HepG2 (cell line): ENCODE measurements around the gene BLVRB. TPM values are rescaled to one million over a fixed set of nuclear protein-coding genes. Genes with fewer than 3 reads are reported as not detected.

Experiments
- ATAC-seq: fragments of 200-7000 bp; cut with Tn5 transposase; 3 replicates; pipeline ENCODE4 v1.9.1; 2020; ENCODE audit warnings: mild to moderate bottlenecking, moderate library complexity
- BruUV-seq: library from RNA; stranded (reverse); fragments of 400-500 nt; replicated peaks from 2 replicates; lab custom pipeline; 2021; lab: Mats Ljungman, UMichigan
- CTCF ChIA-PET: fragments of 300-600 bp; formaldehyde crosslinking; extraction: SDS; loops from one replicate; lab custom pipeline; 2021; ENCODE audit warnings: low total read pairs, inconsistent platforms, low intra/inter-chr PET ratio; lab: Yijun Ruan, JAX
- POLR2A ChIA-PET: fragments of 350-600 bp; sonication (Branson Sonifier 250); formaldehyde crosslinking; loops from one replicate; lab custom pipeline; 2020; ENCODE audit warnings: antibody characterized with exemption, inconsistent platforms; lab: Yijun Ruan, JAX
- DNase-seq: peaks from one replicate; pipeline ENCODE4 v3.0.0-alpha.2; 2015; ENCODE audit warnings: low spot score
- FAIRE-seq: peaks from 3 replicates; lab custom pipeline; 2011; peaks lifted over from hg19 to GRCh38; lab: Jason Lieb, UNC
- H2AFZ ChIP-seq: one replicate; pipeline ENCODE4 v1.6.1; 2011; ENCODE audit warnings: low read length, inconsistent platforms
- H3K27ac ChIP-seq: fragments of 300-600 bp; 3 replicates; pipeline ENCODE4 v1.8.0; 2011; ENCODE audit warnings: mixed run types, mild to moderate bottlenecking, mixed read lengths, low read length, inconsistent platforms; ENCODE audit not compliant: insufficient read depth; ENCODE audit errors: extremely low read length
- H3K27me3 ChIP-seq, 2 experiments: fragments of 200-600 bp in 1 of 2; 2 replicates in 1 of 2; 3 replicates in 1 of 2; pipeline versions ENCODE4 v1.6.0 to v1.8.0; 2011; ENCODE audit warnings: low read length in 2 of 2, mild to moderate bottlenecking in 2 of 2, moderate library complexity in 2 of 2, inconsistent platforms in 1 of 2; ENCODE audit not compliant: insufficient read depth in 2 of 2, control insufficient read depth in 1 of 2
- H3K36me3 ChIP-seq, 2 experiments: fragments of 200-600 bp in 1 of 2; replicated peaks in 1 of 2; 2 replicates in 1 of 2; 3 replicates in 1 of 2; pipeline versions ENCODE4 v1.5.1 to v1.8.0; 2011; ENCODE audit warnings: low read length in 2 of 2, inconsistent platforms in 1 of 2; ENCODE audit not compliant: insufficient read depth in 2 of 2, control insufficient read depth in 1 of 2
- H3K4me1 ChIP-seq: 2 replicates; pipeline ENCODE4 v1.5.1; 2012; ENCODE audit warnings: low read length, inconsistent platforms; ENCODE audit not compliant: insufficient read depth
- H3K4me2 ChIP-seq: 2 replicates; pipeline ENCODE4 v1.6.0; 2011; ENCODE audit warnings: low read depth, low read length, inconsistent platforms
- H3K4me3 ChIP-seq, 3 experiments: fragments of 200-600 bp in 1 of 3; sonication (generic), shearing (Covaris generic) in 1 of 3; replicated peaks in 1 of 3; 2 replicates each; pipeline ENCODE4 v1.5.1; 2011 to 2016; ENCODE audit warnings: low read length in 3 of 3, inconsistent platforms in 2 of 3, low read depth in 2 of 3, mild to moderate bottlenecking in 2 of 3, control low read depth in 1 of 3, mixed read lengths in 1 of 3; ENCODE audit not compliant: insufficient read depth in 1 of 3
- H3K79me2 ChIP-seq: one replicate; pipeline ENCODE4 v1.6.1; 2011; ENCODE audit warnings: low read length, inconsistent platforms; ENCODE audit not compliant: insufficient read depth
- H3K9ac ChIP-seq: 2 replicates; pipeline ENCODE4 v1.6.0; 2011; ENCODE audit warnings: mild to moderate bottlenecking, low read depth, low read length, inconsistent platforms; ENCODE audit not compliant: insufficient read depth
- H3K9me3 ChIP-seq: 2 replicates; pipeline ENCODE4 v1.5.1; 2012; ENCODE audit warnings: mild to moderate bottlenecking, low read length
- H4K20me1 ChIP-seq: 2 replicates; pipeline ENCODE4 v1.6.0; 2011; ENCODE audit warnings: inconsistent platforms, mild to moderate bottlenecking, low read length, moderate library complexity; ENCODE audit not compliant: insufficient read depth
- ASH2L ChIP-seq: fragments of 300-600, 200-600 bp; sonication (generic); IDR thresholded peaks from 2 replicates; pipeline ENCODE4 v1.7.0; 2017; ENCODE audit warnings: low read depth, mild to moderate bottlenecking, moderate library complexity, mixed read lengths, low read length; ENCODE audit not compliant: insufficient read length
- CBFB ChIP-seq: sonication (generic); formaldehyde crosslinking; IDR thresholded peaks from 2 replicates; pipeline ENCODE4 v1.4.0; 2020; ENCODE audit warnings: missing genetic modification reagents
- CHD4 ChIP-seq: fragments of 200-600 bp; sonication (generic); IDR thresholded peaks from 2 replicates; pipeline ENCODE4 v1.7.0; 2017; ENCODE audit warnings: mild to moderate bottlenecking, low read length, borderline replicate concordance
- HDAC1 ChIP-seq: sonication (generic); formaldehyde crosslinking; IDR thresholded peaks from 2 replicates; pipeline ENCODE4 v1.5.1; 2020; ENCODE audit warnings: mild to moderate bottlenecking, missing genetic modification reagents
- NR2C2 ChIP-seq: sonication (generic); formaldehyde crosslinking; IDR thresholded peaks from 2 replicates; pipeline ENCODE4 v1.4.0; 2020; ENCODE audit warnings: missing genetic modification reagents, mild to moderate bottlenecking, moderate library complexity, borderline replicate concordance
- STAG1 ChIP-seq: sonication (generic); formaldehyde crosslinking; IDR thresholded peaks from 2 replicates; pipeline ENCODE4 v1.4.0; 2020; ENCODE audit warnings: missing genetic modification reagents
- ZNF12 ChIP-seq: sonication (generic); formaldehyde crosslinking; IDR thresholded peaks from 2 replicates; pipeline ENCODE4 v1.5.0; 2020; ENCODE audit warnings: missing genetic modification reagents
- ZNF850 ChIP-seq: sonication (generic); formaldehyde crosslinking; conservative IDR thresholded peaks from 2 replicates; pipeline ENCODE4 v1.9.0; 2021; ENCODE audit warnings: mild to moderate bottlenecking, missing genetic modification reagents
- ZNF879 ChIP-seq: sonication (generic); formaldehyde crosslinking; IDR thresholded peaks from 2 replicates; pipeline ENCODE4 v1.8.1; 2023; ENCODE audit warnings: missing genetic modification reagents
- WGBS: methylation state at CpG from one replicate; pipeline ENCODE4 v1.1.6; 2017; ENCODE audit warnings: low lambda C conversion rate; 5-methylcytosine and 5-hydroxymethylcytosine counted together
- in situ Hi-C: cut with HindIII; loops from 2 replicates; pipeline ENCODE4 v1.10.0; 2017; ENCODE audit warnings: low pct_unique_long_range_greater_than_20kb; ENCODE audit not compliant: extremely low pct_ligation_motif_present
- intact Hi-C: fragments of 100-400 bp; cut with micrococcal nuclease; formaldehyde crosslinking; loops from one replicate; pipeline ENCODE4 v1.10.0; 2022; ENCODE audit not compliant: unreplicated experiment
- polyA plus RNA-seq, 8 experiments: library from polyadenylated mRNA; depleted of rRNA in 3 of 8; stranded (reverse) in 7 of 8; unstranded in 1 of 8; fragments of >200 nt; fragmentation: Illumina TruSeq in 4 of 8; extraction: Trizol in 4 of 8; gene quantifications; 2 replicates each; pipeline versions ENCODE4 v1.2.1 to v1.2.3, GENCODE V29; 2011 to 2016; ENCODE audit warnings: low read depth in 4 of 8, missing spikeins in 1 of 8, mixed read lengths in 1 of 8; ENCODE audit not compliant: insufficient read depth in 1 of 8
- total RNA-seq, 5 experiments: library from RNA; depleted of rRNA; stranded (reverse); fragments of >200 nt; fragmentation: Illumina TruSeq; extraction: Trizol; gene quantifications; 2 replicates each; pipeline ENCODE4 v1.2.3, GENCODE V29; 2016; ENCODE audit warnings: low read depth in 1 of 5
- TF ChIP-seq, protein P1 (sequence below): sonication (generic); formaldehyde crosslinking; IDR thresholded peaks from 2 replicates; pipeline ENCODE4 v1.5.0; 2020; ENCODE audit warnings: mild to moderate bottlenecking, missing genetic modification reagents, moderate library complexity

The BLVRB gene
- total and polyA plus RNA-seq, 2 of the 13 experiments (the other 11 are each of a cell fraction or from before 2014, with no cell fraction given): 25.9 to 51.4 TPM

DNA sequence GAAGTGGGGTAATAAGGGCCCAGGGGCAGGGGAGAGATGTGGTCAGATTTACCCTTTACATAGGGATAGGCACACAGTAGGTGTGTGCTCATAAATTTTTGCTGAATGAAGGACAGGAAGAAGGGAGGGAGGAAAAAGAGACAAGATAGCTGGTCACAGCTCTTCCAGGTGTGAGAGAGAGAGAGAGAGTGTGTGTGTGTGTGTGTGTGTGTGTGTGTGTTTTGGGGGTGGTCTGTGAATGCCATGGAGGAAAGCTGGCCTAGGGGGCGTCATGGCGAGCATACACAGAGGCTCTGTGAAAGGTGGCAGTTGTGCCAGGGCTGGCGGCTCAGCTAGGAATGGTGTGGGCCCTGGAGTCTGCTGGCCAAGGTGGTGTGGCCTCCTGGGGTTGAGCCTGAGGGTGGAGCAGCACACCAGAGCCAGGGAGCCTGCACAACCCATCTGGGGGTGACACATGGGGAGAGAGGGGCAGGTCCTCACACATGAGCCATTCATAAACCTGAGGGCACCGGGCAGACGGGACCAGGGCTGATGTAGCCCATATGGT is 46.4 kb downstream of the BLVRB start:
- no peak overlapping the region for H2AFZ ChIP-seq
- no peak for DNase-seq
- TF ChIP-seq CHD4 (no peak), STAG1 (CRISPR knock-in tag) (no peak), ZNF879 (CRISPR knock-in tag) (no peak), ZNF12 (CRISPR knock-in tag) (no peak), NR2C2 (CRISPR knock-in tag) (no peak), ZNF850 (CRISPR knock-in tag) (no peak), HDAC1 (CRISPR knock-in tag) (no peak), CBFB (no peak), ASH2L (no peak)
- TF ChIP-seq, protein P1, sequence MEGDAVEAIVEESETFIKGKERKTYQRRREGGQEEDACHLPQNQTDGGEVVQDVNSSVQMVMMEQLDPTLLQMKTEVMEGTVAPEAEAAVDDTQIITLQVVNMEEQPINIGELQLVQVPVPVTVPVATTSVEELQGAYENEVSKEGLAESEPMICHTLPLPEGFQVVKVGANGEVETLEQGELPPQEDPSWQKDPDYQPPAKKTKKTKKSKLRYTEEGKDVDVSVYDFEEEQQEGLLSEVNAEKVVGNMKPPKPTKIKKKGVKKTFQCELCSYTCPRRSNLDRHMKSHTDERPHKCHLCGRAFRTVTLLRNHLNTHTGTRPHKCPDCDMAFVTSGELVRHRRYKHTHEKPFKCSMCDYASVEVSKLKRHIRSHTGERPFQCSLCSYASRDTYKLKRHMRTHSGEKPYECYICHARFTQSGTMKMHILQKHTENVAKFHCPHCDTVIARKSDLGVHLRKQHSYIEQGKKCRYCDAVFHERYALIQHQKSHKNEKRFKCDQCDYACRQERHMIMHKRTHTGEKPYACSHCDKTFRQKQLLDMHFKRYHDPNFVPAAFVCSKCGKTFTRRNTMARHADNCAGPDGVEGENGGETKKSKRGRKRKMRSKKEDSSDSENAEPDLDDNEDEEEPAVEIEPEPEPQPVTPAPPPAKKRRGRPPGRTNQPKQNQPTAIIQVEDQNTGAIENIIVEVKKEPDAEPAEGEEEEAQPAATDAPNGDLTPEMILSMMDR: no peak
- H3K9me3 ChIP-seq: no peaks in the 10 kb centered on the region
- CTCF ChIA-PET: no interaction called here
- H4K20me1 ChIP-seq: no peaks in the 10 kb centered on the region
- H3K4me3 ChIP-seq: no peak overlapping the region
- FAIRE-seq: no peak
- intact Hi-C loops: no loop called here
- peaks cover 0 to 2% of the 10 kb centered on the region in 2 experiments; a peak in 1 of 5 replicates for H3K36me3 ChIP-seq
- POLR2A ChIA-PET: interaction anchor here (1.3 to 2.6 kb wide), 2 partner anchors 14 to 24 kb away, joined by 3 to 12 read pairs; no protein-coding TSS in a partner anchor
- WGBS: 14% methylated on average over 3 of the region's 5 CpGs
- peaks cover 57% of the 10 kb centered on the region for H3K4me1 ChIP-seq
- BruUV-seq: no TSS peak
- peaks cover 1% of the 10 kb centered on the region for H3K79me2 ChIP-seq
- in situ Hi-C loops: no loop called here
- no peak overlapping the region for H3K27ac ChIP-seq
- no peaks in the 10 kb centered on the region for H3K27me3 ChIP-seq
- H3K4me2 ChIP-seq: no peak overlapping the region
- H3K9ac ChIP-seq: no peak overlapping the region
- ATAC-seq: no peak
